Measurements from ENCODE around the gene FGF4. TPM values are rescaled to one million over a fixed set of nuclear protein-coding genes. Genes with fewer than 3 reads are reported as not detected.

Gene FGF4
- total RNA-seq, 2 experiments from 2014 or later, result not detected

DNA sequence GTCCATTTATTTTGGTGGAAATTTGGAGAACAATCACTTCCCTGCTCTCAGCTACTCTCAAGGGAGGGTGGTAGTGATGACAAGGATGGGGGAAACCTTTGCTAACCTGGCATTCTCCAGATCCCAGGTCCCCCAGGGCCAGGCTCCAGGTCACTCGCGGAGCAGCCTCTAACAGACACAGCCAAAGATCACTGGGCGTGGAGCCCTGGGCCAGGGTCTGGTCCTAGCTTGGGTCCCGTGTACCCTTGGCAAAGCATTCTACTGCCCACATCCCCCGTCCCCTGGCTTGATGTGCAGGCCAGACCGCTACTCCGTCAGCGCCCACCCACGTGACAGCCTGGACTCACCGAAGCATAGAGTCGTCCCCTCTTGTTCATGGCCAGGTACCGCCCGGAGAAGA is 40.8 kb upstream of the FGF4 start:
- CTCF ChIA-PET (ENCODE audit: unreplicated experiment), result no interaction called here
- Histone ChIP-seq H3K4me2 (ENCODE audit: low read length) (no peak overlapping the region), H3K4me3 (ENCODE audit: low read depth, low read length, poor library complexity, severe bottlenecking) (no peak overlapping the region), H3K9me2 (ENCODE audit: insufficient read depth, low read length) (no peaks in the 10 kb centered on the region), H3K36me3 (ENCODE audit: insufficient read depth, low read length) (no peaks in the 10 kb centered on the region), H2AFZ (ENCODE audit: low read length) (no peak overlapping the region), H4K20me1 (ENCODE audit: insufficient read depth, low read length) (no peaks in the 10 kb centered on the region), H3K4me1 (ENCODE audit: insufficient read depth, low read length, poor library complexity, severe bottlenecking) (no peaks in the 10 kb centered on the region), H3K9me3 (ENCODE audit: low read length) (no peaks in the 10 kb centered on the region), H3K79me2 (ENCODE audit: insufficient read depth, low read depth, low read length) (no peaks in the 10 kb centered on the region), H3K27ac (ENCODE audit: low read depth, low read length, poor library complexity, severe bottlenecking) (no peak overlapping the region)
- POLR2A ChIA-PET, result no interaction called here
- no TSS peak for BruUV-seq (replicated peaks)
- DNase-seq (ENCODE audit: low spot score), result no peak
- TF ChIP-seq EZH2phosphoT487 (IDR thresholded peaks at IDR 0.05; ENCODE audit: borderline replicate concordance, low read depth, low read length), result no peak
- TF ChIP-seq, protein P1, sequence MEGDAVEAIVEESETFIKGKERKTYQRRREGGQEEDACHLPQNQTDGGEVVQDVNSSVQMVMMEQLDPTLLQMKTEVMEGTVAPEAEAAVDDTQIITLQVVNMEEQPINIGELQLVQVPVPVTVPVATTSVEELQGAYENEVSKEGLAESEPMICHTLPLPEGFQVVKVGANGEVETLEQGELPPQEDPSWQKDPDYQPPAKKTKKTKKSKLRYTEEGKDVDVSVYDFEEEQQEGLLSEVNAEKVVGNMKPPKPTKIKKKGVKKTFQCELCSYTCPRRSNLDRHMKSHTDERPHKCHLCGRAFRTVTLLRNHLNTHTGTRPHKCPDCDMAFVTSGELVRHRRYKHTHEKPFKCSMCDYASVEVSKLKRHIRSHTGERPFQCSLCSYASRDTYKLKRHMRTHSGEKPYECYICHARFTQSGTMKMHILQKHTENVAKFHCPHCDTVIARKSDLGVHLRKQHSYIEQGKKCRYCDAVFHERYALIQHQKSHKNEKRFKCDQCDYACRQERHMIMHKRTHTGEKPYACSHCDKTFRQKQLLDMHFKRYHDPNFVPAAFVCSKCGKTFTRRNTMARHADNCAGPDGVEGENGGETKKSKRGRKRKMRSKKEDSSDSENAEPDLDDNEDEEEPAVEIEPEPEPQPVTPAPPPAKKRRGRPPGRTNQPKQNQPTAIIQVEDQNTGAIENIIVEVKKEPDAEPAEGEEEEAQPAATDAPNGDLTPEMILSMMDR (conservative IDR thresholded peaks at IDR 0.05; ENCODE audit: low read length), result no peak
- intact Hi-C loops (cut with micrococcal nuclease; ENCODE audit: unreplicated experiment), result no loop called here

DNA sequence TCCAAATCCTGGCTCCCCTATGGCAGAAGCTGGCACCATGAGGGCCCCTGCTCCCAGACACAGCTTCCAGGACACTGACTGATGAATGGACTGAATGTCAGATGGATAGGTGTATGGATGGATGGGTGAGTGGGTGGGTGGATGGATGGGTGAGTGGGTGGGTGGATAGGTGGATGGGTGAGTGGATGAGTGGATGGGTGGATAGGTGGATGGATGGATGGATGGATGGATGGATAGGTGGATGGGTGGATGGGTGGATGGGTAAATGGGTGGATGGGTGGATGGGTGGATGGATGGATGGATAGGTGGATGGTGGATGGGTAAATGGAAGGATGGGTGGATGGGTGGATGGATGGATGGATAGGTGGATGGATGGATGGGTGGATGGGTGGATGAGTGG is 39.8 kb upstream of the FGF4 start:
- ChIA-PET CTCF (ENCODE audit: unreplicated experiment) (no interaction called here), POLR2A (no interaction called here)
- Histone ChIP-seq H3K4me3 (ENCODE audit: low read depth, low read length, poor library complexity, severe bottlenecking) (no peak overlapping the region), H3K4me2 (ENCODE audit: low read length) (no peak overlapping the region), H3K36me3 (ENCODE audit: insufficient read depth, low read length) (no peaks in the 10 kb centered on the region), H4K20me1 (ENCODE audit: insufficient read depth, low read length) (no peaks in the 10 kb centered on the region), H3K4me1 (ENCODE audit: insufficient read depth, low read length, poor library complexity, severe bottlenecking) (no peaks in the 10 kb centered on the region), H2AFZ (ENCODE audit: low read length) (no peak overlapping the region), H3K9me2 (ENCODE audit: insufficient read depth, low read length) (no peaks in the 10 kb centered on the region), H3K79me2 (ENCODE audit: insufficient read depth, low read depth, low read length) (no peaks in the 10 kb centered on the region), H3K9me3 (ENCODE audit: low read length) (no peaks in the 10 kb centered on the region), H3K27ac (ENCODE audit: low read depth, low read length, poor library complexity, severe bottlenecking) (no peak overlapping the region)
- no TSS peak for BruUV-seq (replicated peaks)
- no peak for DNase-seq (ENCODE audit: low spot score)
- TF ChIP-seq, protein P1 (conservative IDR thresholded peaks at IDR 0.05; ENCODE audit: low read length), result no peak
- TF ChIP-seq EZH2phosphoT487 (IDR thresholded peaks at IDR 0.05; ENCODE audit: borderline replicate concordance, low read depth, low read length), result no peak
- intact Hi-C loops (cut with micrococcal nuclease; ENCODE audit: unreplicated experiment), result no loop called here

DNA sequence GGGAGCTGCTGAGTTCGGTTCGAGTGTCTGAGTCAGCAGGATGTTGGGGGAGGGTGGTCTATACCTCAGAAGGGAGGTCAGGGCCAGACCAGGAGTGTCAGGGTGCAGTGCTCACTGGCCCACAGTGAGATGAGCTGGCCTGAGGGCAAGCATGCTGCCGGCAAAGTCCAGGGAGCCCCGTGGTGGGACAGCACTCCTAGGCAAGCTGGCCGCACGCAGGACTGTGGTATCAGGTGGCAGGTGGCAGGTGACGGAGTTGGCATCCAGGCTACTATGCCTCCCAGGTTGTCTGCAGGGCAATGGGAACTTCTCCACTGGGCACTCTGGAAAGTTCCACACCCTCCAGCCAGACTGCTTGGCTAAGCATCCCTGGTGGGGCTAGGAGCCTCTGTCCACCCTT is 39.3 kb upstream of the FGF4 start:
- no peaks in the 10 kb centered on the region for H3K79me2 ChIP-seq (ENCODE audit: insufficient read depth, low read depth, low read length)
- BruUV-seq (replicated peaks), result no TSS peak
- intact Hi-C loops (cut with micrococcal nuclease; ENCODE audit: unreplicated experiment), result no loop called here
- H2AFZ ChIP-seq (ENCODE audit: low read length), result no peak overlapping the region
- H3K27ac ChIP-seq (ENCODE audit: low read depth, low read length, poor library complexity, severe bottlenecking), result no peak overlapping the region
- no peaks in the 10 kb centered on the region for H3K36me3 ChIP-seq (ENCODE audit: insufficient read depth, low read length)
- ChIA-PET POLR2A (no interaction called here), CTCF (ENCODE audit: unreplicated experiment) (no interaction called here)
- no peaks in the 10 kb centered on the region for H3K4me1 ChIP-seq (ENCODE audit: insufficient read depth, low read length, poor library complexity, severe bottlenecking)
- H3K9me2 ChIP-seq (ENCODE audit: insufficient read depth, low read length), result no peaks in the 10 kb centered on the region
- no peak overlapping the region for H3K4me3 ChIP-seq (ENCODE audit: low read depth, low read length, poor library complexity, severe bottlenecking)
- H3K4me2 ChIP-seq (ENCODE audit: low read length), result no peak overlapping the region
- DNase-seq (ENCODE audit: low spot score), result no peak
- no peaks in the 10 kb centered on the region for H3K9me3 ChIP-seq (ENCODE audit: low read length)
- TF ChIP-seq EZH2phosphoT487 (IDR thresholded peaks at IDR 0.05; ENCODE audit: borderline replicate concordance, low read depth, low read length), result no peak
- TF ChIP-seq, protein P1 (conservative IDR thresholded peaks at IDR 0.05; ENCODE audit: low read length), result no peak
- H4K20me1 ChIP-seq (ENCODE audit: insufficient read depth, low read length), result no peaks in the 10 kb centered on the region
